Tibial nerve (tissue), 4 donors: ENCODE measurements around the gene CYP27C1. TPM values are rescaled to one million over a fixed set of nuclear protein-coding genes. Genes with fewer than 3 reads are reported as not detected.
"Not testable (repeated sequence)": the region's sequence is repeated elsewhere in the genome, so short reads cannot be mapped to it uniquely, and the experiment has no call there.

Source experiments
- DNase-seq, 2 donors: peaks; one replicate each; pipeline ENCODE4 v3.0.0-alpha.2; 2019; ENCODE audit warnings: low spot score in 2 of 2
- H3K27ac ChIP-seq, 4 donors: fragments of 200-600 bp; sonication (generic) in 3 of 4; one replicate each; pipeline ENCODE4 v1.5.1; 2017 to 2019; ENCODE audit warnings: mild to moderate bottlenecking in 1 of 4
- H3K27me3 ChIP-seq, 2 donors: fragments of 200-600 bp; sonication (generic) in 1 of 2; one replicate each; pipeline versions ENCODE4 v1.5.1 to v1.6.0; 2017 to 2019
- H3K36me3 ChIP-seq, 3 donors: fragments of 200-600 bp; sonication (generic); one replicate each; pipeline ENCODE4 v1.5.1; 2018 to 2019
- H3K4me1 ChIP-seq, 4 donors: fragments of 200-600 bp; sonication (generic) in 3 of 4; one replicate each; pipeline ENCODE4 v1.5.1; 2017 to 2019
- H3K4me3 ChIP-seq, 4 donors: fragments of 200-600 bp; sonication (generic) in 3 of 4; one replicate each; pipeline ENCODE4 v1.5.1; 2017 to 2019; ENCODE audit warnings: mild to moderate bottlenecking in 1 of 4, moderate library complexity in 1 of 4
- H3K9me3 ChIP-seq, 4 donors: fragments of 200-600 bp; sonication (generic) in 3 of 4; one replicate each; pipeline ENCODE4 v1.5.1; 2017 to 2019
- EP300 ChIP-seq, 2 donors: sonication (generic); formaldehyde crosslinking; IDR thresholded peaks; one replicate each; pipeline ENCODE4 v1.6.1; 2017; ENCODE audit warnings: antibody characterized with exemption in 2 of 2, mild to moderate bottlenecking in 1 of 2
- POLR2A ChIP-seq, 2 donors: fragments of 450-650 bp; IDR thresholded peaks; one replicate each; pipeline ENCODE4 v1.6.1; 2017; ENCODE audit warnings: antibody characterized with exemption in 2 of 2, mild to moderate bottlenecking in 2 of 2, moderate library complexity in 2 of 2
- WGBS, 2 donors: methylation state at CpG; one replicate each; pipeline ENCODE4 v1.1.5; 2018; 5-methylcytosine and 5-hydroxymethylcytosine counted together
- total RNA-seq, 4 donors: library from RNA; depleted of rRNA; stranded (reverse); fragments of >200 nt; gene quantifications; one replicate each; pipeline ENCODE4 v1.1.0, GENCODE V29; 2016
- TF ChIP-seq, protein P1 (sequence below), 5 experiments: fragments of 200-600 bp in 3 of 5; fragments of 450-650 bp in 2 of 5; sonication (generic) in 3 of 5; IDR thresholded peaks; one replicate each; pipeline ENCODE4 v1.5.1; 2016 to 2019; ENCODE audit warnings: antibody characterized with exemption in 5 of 5, mild to moderate bottlenecking in 3 of 5, moderate library complexity in 2 of 5

Gene CYP27C1
- total RNA-seq, 4 donors from 2014 or later = 0.42 to 1.2 (median 0.73) TPM

DNA sequence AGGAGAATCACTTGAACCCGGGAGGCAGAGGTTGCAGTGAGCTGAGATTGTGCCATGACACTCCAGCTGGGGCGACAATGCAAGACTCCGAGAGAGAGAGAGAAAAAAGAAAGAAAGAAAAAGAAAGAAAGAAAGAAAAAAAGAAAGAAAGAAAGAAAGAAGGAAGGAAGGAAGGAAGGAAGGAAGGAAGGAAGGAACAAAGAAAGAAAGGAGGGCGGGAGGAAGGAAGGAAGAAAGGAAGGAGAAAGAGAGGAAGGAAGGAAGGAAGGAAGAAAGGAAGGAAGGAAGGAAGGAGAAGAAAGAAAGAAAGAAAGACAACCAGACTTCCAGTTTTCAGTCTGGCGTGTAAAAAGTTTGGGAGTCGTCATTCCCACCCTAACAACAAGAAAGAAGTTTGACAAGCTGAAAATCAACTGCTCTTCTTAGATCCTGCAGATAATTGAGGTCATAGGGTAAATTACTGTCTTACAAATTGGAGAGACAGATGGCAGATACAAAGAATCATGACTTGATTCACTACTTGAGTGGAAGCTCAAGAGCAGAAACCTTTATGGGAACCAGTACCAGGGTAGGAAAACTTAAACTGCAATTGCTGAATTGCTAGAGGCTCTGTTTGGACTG is 15.1 kb upstream of the CYP27C1 start:
- peaks cover 0 to 12% (median 0%) of the 10 kb centered on the region in 4 donors for H3K4me1 ChIP-seq
- peaks cover 0 to 7% (median 0%) of the 10 kb centered on the region in 3 donors for H3K36me3 ChIP-seq
- H3K4me3 ChIP-seq = no peak overlapping the region
- H3K27me3 ChIP-seq = no peaks in the 10 kb centered on the region
- TF ChIP-seq, protein P1, sequence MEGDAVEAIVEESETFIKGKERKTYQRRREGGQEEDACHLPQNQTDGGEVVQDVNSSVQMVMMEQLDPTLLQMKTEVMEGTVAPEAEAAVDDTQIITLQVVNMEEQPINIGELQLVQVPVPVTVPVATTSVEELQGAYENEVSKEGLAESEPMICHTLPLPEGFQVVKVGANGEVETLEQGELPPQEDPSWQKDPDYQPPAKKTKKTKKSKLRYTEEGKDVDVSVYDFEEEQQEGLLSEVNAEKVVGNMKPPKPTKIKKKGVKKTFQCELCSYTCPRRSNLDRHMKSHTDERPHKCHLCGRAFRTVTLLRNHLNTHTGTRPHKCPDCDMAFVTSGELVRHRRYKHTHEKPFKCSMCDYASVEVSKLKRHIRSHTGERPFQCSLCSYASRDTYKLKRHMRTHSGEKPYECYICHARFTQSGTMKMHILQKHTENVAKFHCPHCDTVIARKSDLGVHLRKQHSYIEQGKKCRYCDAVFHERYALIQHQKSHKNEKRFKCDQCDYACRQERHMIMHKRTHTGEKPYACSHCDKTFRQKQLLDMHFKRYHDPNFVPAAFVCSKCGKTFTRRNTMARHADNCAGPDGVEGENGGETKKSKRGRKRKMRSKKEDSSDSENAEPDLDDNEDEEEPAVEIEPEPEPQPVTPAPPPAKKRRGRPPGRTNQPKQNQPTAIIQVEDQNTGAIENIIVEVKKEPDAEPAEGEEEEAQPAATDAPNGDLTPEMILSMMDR (IDR thresholded peaks at IDR 0.05) = no peak
- TF ChIP-seq EP300 (IDR thresholded peaks at IDR 0.05) = no peak
- TF ChIP-seq POLR2A (IDR thresholded peaks at IDR 0.05) = no peak
- peaks cover 0 to 12% (median 0%) of the 10 kb centered on the region in 4 donors for H3K9me3 ChIP-seq
- no peak overlapping the region for H3K27ac ChIP-seq
- no peak for DNase-seq
- WGBS, 2 donors = 84 to 90% methylated on average over 6 of the region's 6 CpGs

DNA sequence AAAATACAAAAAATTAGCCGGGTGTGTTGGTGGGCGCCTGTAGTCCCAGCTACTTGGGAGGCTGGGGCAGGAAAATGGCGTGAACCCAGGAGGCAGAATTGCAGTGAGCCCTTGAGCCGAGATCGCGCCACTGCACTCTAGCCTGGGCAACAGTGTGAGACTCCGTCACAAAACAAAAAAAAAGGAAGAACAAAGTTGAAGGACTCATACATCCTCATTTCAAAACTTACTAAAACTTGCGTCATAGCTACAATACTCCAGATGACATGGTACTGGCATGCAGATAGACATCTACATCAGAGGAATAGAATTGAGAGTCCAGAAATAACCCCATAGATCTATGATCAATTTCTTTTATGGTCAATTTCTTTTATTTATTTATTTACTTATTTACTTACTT is 13.6 kb upstream of the CYP27C1 start:
- WGBS, 2 donors = 91 to 95% methylated on average over 8 of the region's 8 CpGs
- Histone ChIP-seq H3K4me3 (no peak overlapping the region), H3K27me3 (no peaks in the 10 kb centered on the region), H3K4me1 (peaks cover 0 to 12% (median 0%) of the 10 kb centered on the region in 4 donors), H3K9me3 (peaks cover 0 to 12% (median 0%) of the 10 kb centered on the region in 4 donors), H3K36me3 (peaks cover 0 to 7% (median 0%) of the 10 kb centered on the region in 3 donors), H3K27ac (no peak overlapping the region)
- no peak for DNase-seq
- TF ChIP-seq EP300 (IDR thresholded peaks at IDR 0.05) = no peak
- TF ChIP-seq, protein P1 (IDR thresholded peaks at IDR 0.05) = no peak
- no peak for TF ChIP-seq POLR2A (IDR thresholded peaks at IDR 0.05)

DNA sequence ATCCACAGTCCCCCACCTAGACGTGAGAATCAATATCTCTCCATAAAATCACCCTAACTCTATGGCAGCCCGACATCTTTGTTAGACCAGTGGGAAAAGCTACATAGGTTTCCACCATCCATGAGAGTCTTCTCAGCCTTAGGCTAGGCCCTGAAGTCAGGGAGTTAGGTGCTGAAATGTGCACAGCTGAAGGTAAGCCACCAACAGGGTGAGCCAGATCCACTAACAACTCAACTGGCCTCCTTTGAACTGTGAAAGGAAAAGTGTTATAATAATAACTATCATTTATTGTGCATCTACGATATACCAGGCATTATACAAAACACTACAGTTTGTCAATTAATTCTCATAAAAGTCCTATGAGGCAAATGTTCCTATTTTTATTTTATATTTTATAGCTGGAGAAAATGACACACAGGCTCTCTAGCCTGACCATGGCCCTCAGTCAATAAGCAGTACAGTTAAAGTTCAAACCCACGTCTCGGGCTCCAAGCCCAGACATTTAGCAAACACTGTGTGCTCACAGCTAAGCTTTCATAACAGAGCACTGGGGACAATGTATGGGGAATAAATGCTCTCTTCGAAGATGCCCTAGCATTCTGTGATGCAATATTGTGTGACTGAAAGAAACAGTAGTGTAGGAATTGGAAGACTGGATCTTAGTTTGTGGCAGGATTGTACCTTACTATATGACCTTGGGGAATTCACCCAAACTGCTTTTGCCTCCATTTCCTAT is 11.2 kb upstream of the CYP27C1 start:
- H3K9me3 ChIP-seq = peaks cover 0 to 11% (median 0%) of the 10 kb centered on the region in 4 donors
- no peak overlapping the region for H3K4me3 ChIP-seq
- DNase-seq = no peak
- WGBS, 2 donors = 58 to 65% methylated on average over 6 of the region's 6 CpGs
- H3K4me1 ChIP-seq = peaks cover 0 to 17% (median 2%) of the 10 kb centered on the region in 4 donors
- H3K36me3 ChIP-seq = no peaks in the 10 kb centered on the region
- H3K27me3 ChIP-seq = no peaks in the 10 kb centered on the region
- peak overlapping the region in 2 of 4 donors; percentile 79 to 80 for H3K27ac ChIP-seq
- peak in 1 of 2 donors; percentile 86 for TF ChIP-seq EP300 (IDR thresholded peaks at IDR 0.05)
- TF ChIP-seq, protein P1 (IDR thresholded peaks at IDR 0.05) = no peak
- no peak for TF ChIP-seq POLR2A (IDR thresholded peaks at IDR 0.05)

DNA sequence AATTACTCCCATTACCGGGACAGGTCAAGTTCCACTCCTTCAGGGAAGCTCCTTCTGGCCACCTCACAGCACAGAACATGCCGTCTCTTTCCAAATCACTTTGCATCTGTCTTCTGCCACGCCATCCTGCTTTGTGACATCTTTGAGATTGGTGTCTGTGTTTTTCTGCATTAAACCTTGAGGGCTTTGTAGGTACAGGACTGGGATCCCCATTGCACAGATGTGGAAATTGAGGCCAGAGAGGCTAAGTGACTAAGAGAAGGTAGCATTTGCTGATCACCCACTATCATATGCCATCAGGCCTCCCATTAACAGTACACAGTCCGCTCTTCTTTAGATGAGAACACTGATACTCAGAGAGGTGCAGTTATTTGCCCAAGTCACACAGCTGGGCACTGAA is 9.5 kb upstream of the CYP27C1 start:
- no peak for DNase-seq
- no peaks in the 10 kb centered on the region for H3K27me3 ChIP-seq
- no peak overlapping the region for H3K4me3 ChIP-seq
- no peak overlapping the region for H3K27ac ChIP-seq
- no peak for TF ChIP-seq POLR2A (IDR thresholded peaks at IDR 0.05)
- no peak for TF ChIP-seq EP300 (IDR thresholded peaks at IDR 0.05)
- TF ChIP-seq, protein P1 (IDR thresholded peaks at IDR 0.05) = no peak
- 96 to 97% methylated on average over 4 of the region's 4 CpGs for WGBS, 2 donors
- H3K4me1 ChIP-seq = peaks cover 0 to 17% (median 2%) of the 10 kb centered on the region in 4 donors
- no peaks in the 10 kb centered on the region for H3K36me3 ChIP-seq
- H3K9me3 ChIP-seq = peaks cover 0 to 11% (median 0%) of the 10 kb centered on the region in 4 donors

DNA sequence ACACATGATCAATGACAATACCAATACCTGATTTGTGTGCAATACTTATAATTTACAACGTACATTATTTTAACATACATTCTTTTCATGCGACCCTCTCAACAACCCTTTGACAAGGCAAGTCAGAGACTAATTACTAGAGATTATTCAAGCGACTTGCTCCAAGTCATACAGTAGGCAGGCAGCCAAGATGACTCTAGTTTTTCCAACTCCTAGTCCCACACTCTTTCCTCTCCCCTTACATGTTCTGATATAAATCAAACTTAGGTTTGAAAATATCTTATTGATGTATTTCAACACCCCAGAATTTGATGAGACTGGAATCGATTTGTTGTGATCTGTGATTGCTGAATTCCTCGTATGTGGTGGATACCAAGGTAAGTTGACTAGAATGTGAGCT is 8.0 kb upstream of the CYP27C1 start:
- no peak for DNase-seq
- no peak overlapping the region for H3K4me3 ChIP-seq
- WGBS, 2 donors = 56 to 62% methylated on average over 5 of the region's 5 CpGs

DNA sequence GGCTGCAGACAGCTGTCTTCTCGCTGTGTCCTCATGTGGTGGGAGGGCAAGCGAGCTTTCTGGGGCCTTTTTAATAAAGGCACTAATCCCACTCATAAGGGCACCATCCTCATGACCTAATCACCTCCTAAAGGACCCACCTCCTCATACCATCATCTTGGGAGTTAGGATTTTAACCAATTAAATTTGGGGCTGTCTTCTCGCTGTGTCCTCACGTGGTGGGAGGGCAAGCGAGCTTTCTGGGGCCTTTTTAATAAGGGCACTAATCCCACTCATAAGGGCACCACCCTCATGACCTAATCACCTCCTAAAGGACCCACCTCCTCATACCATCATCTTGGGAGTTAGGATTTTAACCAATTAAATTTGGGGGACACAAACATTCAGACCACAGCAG is 7.2 kb upstream of the CYP27C1 start:
- not testable (repeated sequence) for DNase-seq, H3K27ac ChIP-seq, H3K4me3 ChIP-seq, H3K27me3 ChIP-seq, H3K36me3 ChIP-seq
- peaks cover 0 to 17% (median 2%) of the 10 kb centered on the region in 4 donors for H3K4me1 ChIP-seq
- 95 to 100% methylated on average over 5 of the region's 5 CpGs for WGBS, 2 donors
- peaks cover 0 to 11% (median 0%) of the 10 kb centered on the region in 4 donors for H3K9me3 ChIP-seq

More for the DNA sequence above, 8.0 kb upstream of the CYP27C1 start:
- Histone ChIP-seq H3K9me3 (peaks cover 0 to 11% (median 0%) of the 10 kb centered on the region in 4 donors), H3K27me3 (no peaks in the 10 kb centered on the region), H3K27ac (no peak overlapping the region), H3K36me3 (no peaks in the 10 kb centered on the region), H3K4me1 (peaks cover 0 to 17% (median 2%) of the 10 kb centered on the region in 4 donors)
- TF ChIP-seq, protein P1 (IDR thresholded peaks at IDR 0.05) = no peak
- TF ChIP-seq EP300 (IDR thresholded peaks at IDR 0.05) = no peak
- no peak for TF ChIP-seq POLR2A (IDR thresholded peaks at IDR 0.05)
